ENCODE data around the gene ARL5C.

- TF ChIP-seq POLR2AphosphoS5 (IDR thresholded peaks at IDR 0.05; ENCODE audit: low read depth, low read length), result no peak
- no peak for TF ChIP-seq REST (IDR thresholded peaks at IDR 0.05; ENCODE audit: insufficient read depth in 1 of 2, low read depth in 2 of 2, low read length in 2 of 2)
- no peak for TF ChIP-seq FOXP2 (optimal IDR thresholded peaks at IDR 0.05; ENCODE audit: borderline replicate concordance, extremely low read depth, extremely low read length, insufficient read depth)
- no peak for TF ChIP-seq SIN3A (IDR thresholded peaks at IDR 0.05; ENCODE audit: borderline replicate concordance, insufficient read depth, low read length)
Observed at GRCh38 chr17:39139561-39139960, 26.4 kb downstream of the ARL5C start.

Measured in PFSK-1 (cell line).